GM12878 (cell line): Measurements from ENCODE around the gene HCN3.

Experiments used
- BACH1 ChIP-seq: fragments of 450-650 bp; IDR thresholded peaks from 2 replicates; pipeline ENCODE4 v1.6.1; 2017; ENCODE audit warnings: mild to moderate bottlenecking, borderline replicate concordance
- CBFB ChIP-seq: IDR thresholded peaks from 2 replicates; pipeline ENCODE4 v1.6.1; 2016; ENCODE audit warnings: antibody characterized with exemption, low read depth
- EZH2 ChIP-seq: IDR thresholded peaks from 2 replicates; pipeline ENCODE4 v1.6.1; 2012; ENCODE audit warnings: low read depth, mild to moderate bottlenecking, control low read depth, inconsistent platforms, low read length, borderline replicate concordance; ENCODE audit not compliant: control insufficient read depth
- NR2C1 ChIP-seq: fragments of 450-650 bp; IDR thresholded peaks from 2 replicates; pipeline ENCODE4 v1.6.1; 2017; ENCODE audit warnings: antibody characterized with exemption, mild to moderate bottlenecking, moderate library complexity
- PAX5 ChIP-seq: IDR thresholded peaks from 2 replicates; pipeline ENCODE4 v1.6.1; 2011; ENCODE audit warnings: low read depth, low read length, borderline replicate concordance
- POLR2AphosphoS2 ChIP-seq: IDR thresholded peaks from 2 replicates; pipeline ENCODE4 v1.6.1; 2011; ENCODE audit warnings: low read depth, mild to moderate bottlenecking, low read length, improper control_type of control experiment, moderate library complexity
- SMARCA5 ChIP-seq: fragments of 450-650 bp; IDR thresholded peaks from 2 replicates; pipeline ENCODE4 v1.6.1; 2017; ENCODE audit warnings: mild to moderate bottlenecking
- TF ChIP-seq, protein P1 (sequence below): fragments of 450-650 bp; formaldehyde crosslinking; IDR thresholded peaks from 2 replicates; pipeline ENCODE4 v1.4.0; 2020; ENCODE audit warnings: mild to moderate bottlenecking, moderate library complexity

DNA sequence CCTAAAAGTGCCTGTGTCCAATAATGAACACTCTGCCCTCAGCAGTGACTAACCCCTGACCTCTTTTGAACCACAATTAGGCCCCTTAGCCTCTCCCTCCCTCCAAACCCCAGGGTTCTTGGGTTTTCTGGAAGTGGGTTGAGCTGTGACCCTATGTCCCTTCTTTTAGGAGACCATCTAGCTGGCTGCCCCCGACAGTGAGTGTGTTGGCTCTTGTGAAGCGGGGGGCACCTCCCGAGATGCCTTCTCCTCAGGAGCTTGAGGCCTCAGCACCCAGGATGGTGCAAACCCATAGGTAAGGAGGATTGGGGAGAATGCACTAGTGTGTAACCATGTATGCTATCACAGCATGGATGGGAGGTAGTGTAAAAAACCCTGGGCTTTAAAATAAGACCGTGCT, 50.7 kb downstream of the HCN3 start:
- TF ChIP-seq POLR2AphosphoS2 (no peak), BACH1 (no peak), SMARCA5 (no peak), CBFB (no peak), PAX5 (no peak), EZH2 (no peak), NR2C1 (no peak)
- TF ChIP-seq, protein P1, sequence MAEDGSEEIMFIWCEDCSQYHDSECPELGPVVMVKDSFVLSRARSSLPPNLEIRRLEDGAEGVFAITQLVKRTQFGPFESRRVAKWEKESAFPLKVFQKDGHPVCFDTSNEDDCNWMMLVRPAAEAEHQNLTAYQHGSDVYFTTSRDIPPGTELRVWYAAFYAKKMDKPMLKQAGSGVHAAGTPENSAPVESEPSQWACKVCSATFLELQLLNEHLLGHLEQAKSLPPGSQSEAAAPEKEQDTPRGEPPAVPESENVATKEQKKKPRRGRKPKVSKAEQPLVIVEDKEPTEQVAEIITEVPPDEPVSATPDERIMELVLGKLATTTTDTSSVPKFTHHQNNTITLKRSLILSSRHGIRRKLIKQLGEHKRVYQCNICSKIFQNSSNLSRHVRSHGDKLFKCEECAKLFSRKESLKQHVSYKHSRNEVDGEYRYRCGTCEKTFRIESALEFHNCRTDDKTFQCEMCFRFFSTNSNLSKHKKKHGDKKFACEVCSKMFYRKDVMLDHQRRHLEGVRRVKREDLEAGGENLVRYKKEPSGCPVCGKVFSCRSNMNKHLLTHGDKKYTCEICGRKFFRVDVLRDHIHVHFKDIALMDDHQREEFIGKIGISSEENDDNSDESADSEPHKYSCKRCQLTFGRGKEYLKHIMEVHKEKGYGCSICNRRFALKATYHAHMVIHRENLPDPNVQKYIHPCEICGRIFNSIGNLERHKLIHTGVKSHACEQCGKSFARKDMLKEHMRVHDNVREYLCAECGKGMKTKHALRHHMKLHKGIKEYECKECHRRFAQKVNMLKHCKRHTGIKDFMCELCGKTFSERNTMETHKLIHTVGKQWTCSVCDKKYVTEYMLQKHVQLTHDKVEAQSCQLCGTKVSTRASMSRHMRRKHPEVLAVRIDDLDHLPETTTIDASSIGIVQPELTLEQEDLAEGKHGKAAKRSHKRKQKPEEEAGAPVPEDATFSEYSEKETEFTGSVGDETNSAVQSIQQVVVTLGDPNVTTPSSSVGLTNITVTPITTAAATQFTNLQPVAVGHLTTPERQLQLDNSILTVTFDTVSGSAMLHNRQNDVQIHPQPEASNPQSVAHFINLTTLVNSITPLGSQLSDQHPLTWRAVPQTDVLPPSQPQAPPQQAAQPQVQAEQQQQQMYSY (CRISPR knock-in tag): no peak
